Ectodermal cell (in vitro differentiated cells): ENCODE results near the gene FNDC1.
A peak's percentile ranks its signal among the peaks of the same experiment; 100 is the strongest.

ENCODE experiments used
- H3K27ac ChIP-seq: 2 replicates; pipeline ENCODE4 v1.7.0; 2013; ENCODE audit warnings: mild to moderate bottlenecking, low read depth, low read length; ENCODE audit not compliant: insufficient read depth, poor library complexity, severe bottlenecking
- H3K27me3 ChIP-seq: 2 replicates; pipeline ENCODE4 v1.7.0; 2013; ENCODE audit warnings: mild to moderate bottlenecking, low read length; ENCODE audit not compliant: insufficient read depth, control insufficient read depth, poor library complexity, severe bottlenecking
- H3K36me3 ChIP-seq: one replicate; pipeline ENCODE4 v1.7.0; 2013; ENCODE audit warnings: low read length; ENCODE audit not compliant: control insufficient read depth, insufficient read depth
- H3K4me1 ChIP-seq: one replicate; pipeline ENCODE4 v1.7.0; 2013; ENCODE audit warnings: low read length; ENCODE audit not compliant: control insufficient read depth, insufficient read depth
- H3K4me3 ChIP-seq: 2 replicates; pipeline ENCODE4 v1.7.0; 2013; ENCODE audit warnings: low read depth, low read length, control low read depth; ENCODE audit not compliant: insufficient read depth
- H3K9me3 ChIP-seq: 2 replicates; pipeline ENCODE4 v1.7.0; 2013; ENCODE audit warnings: mild to moderate bottlenecking, low read length, moderate library complexity; ENCODE audit not compliant: control insufficient read depth
- WGBS, 2 experiments: methylation state at CpG; one replicate each; pipeline ENCODE4 v1.1.7; 2013; ENCODE audit warnings: missing lambda C conversion rate in 2 of 2; 5-methylcytosine and 5-hydroxymethylcytosine counted together

Gene FNDC1

DNA sequence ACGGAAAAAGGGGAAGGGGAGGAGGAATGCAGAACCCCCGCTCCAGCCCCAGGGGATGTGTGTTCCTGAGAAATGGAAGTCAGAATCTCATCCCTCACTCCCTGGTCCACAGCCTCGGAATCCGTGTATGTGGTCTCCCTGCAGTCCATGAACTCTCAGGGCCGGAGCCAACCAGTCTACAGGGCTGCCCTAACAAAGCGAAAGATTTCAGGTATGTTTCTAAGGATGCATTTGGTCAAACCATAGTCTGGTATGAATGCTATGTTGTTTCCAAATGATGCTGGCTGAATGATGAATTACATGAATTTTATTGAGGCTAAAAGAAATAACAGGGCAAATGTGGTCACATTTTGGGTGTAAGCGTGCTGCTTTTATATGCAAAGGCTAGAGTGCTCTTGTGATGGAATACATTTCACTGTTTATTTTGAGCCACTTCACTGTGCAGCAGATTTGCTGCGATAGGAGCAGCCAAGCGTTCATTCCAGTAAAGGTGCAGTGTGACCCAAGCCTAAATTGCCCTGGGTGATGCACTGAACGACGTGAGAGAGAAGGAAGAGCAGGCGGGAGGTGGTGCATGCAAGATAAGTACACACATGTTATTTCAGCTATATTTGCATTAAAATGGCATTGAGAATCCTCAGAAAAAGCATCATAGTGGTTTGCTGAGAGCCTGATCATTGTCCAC lies 52.4 kb downstream of the FNDC1 start:
- Histone ChIP-seq H3K27ac (no peak overlapping the region), H3K9me3 (no peaks in the 10 kb centered on the region), H3K27me3 (no peaks in the 10 kb centered on the region), H3K36me3 (no peaks in the 10 kb centered on the region), H3K4me1 (no peaks in the 10 kb centered on the region), H3K4me3 (no peak overlapping the region)
- WGBS, 2 experiments: 85 to 90% methylated on average over 12 of the region's 12 CpGs

DNA sequence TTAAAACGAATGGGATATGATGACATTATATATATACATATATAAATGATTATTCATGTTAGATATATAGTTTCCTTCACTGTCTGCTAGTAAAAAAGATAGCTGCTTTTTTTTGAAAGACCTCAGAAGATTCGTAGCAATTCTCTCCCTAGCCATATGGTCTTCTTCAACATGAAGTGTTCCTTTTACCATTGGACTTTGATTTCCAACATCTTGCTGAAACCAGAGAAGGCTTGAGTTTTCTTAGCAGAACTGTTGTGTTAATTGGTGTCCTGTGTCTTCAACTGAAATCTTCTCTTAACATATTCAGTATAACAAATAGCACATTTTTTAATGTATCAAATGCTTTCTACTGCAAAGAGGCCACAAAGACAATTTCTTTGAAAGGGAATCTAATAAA lies 55.3 kb downstream of the FNDC1 start:
- Histone ChIP-seq H3K4me1 (no peaks in the 10 kb centered on the region), H3K36me3 (no peaks in the 10 kb centered on the region), H3K27me3 (no peaks in the 10 kb centered on the region), H3K9me3 (no peaks in the 10 kb centered on the region), H3K27ac (no peak overlapping the region), H3K4me3 (no peak overlapping the region)
- WGBS, 2 experiments: 90 to 100% methylated on average over 1 of the region's 2 CpGs

DNA sequence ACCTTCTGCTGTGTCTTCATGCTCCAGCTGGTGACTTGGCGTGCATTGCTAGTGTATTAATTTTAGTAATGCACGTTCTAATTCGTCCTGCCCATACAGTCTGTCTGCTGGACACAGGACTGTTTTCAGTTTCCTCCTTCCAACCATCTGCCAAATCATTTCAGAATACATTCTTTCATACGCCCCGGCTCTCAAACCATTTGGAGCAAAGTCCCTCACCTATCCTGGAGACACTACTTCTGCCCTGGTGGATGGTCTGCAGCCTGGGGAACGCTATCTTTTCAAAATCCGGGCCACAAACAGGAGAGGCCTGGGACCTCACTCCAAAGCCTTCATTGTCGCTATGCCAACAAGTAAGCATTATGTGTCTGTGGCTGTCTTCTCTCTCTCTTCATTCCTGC lies 60.5 kb downstream of the FNDC1 start:
- H3K27ac ChIP-seq: no peak overlapping the region
- no peaks in the 10 kb centered on the region for H3K4me1 ChIP-seq
- 88 to 89% methylated on average over 8 of the region's 8 CpGs for WGBS, 2 experiments
- no peaks in the 10 kb centered on the region for H3K9me3 ChIP-seq
- peaks cover 36% of the 10 kb centered on the region for H3K27me3 ChIP-seq
- no peak overlapping the region for H3K4me3 ChIP-seq
- H3K36me3 ChIP-seq: no peaks in the 10 kb centered on the region

DNA sequence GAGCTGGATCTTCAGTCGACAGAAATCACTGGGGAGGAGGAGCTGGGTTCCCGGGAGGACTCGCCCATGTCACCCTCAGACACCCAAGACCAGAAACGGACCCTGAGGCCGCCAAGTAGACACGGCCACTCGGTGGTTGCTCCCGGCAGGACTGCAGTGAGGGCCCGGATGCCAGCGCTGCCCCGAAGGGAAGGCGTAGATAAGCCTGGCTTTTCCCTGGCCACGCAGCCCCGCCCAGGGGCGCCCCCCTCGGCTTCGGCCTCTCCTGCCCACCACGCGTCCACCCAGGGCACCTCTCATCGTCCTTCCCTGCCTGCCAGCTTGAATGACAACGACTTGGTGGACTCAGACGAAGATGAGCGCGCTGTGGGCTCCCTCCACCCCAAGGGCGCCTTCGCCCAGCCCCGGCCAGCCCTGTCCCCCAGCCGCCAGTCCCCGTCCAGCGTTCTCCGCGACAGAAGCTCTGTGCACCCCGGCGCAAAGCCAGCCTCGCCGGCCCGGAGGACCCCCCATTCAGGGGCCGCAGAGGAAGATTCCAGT lies 63.0 kb downstream of the FNDC1 start:
- Histone ChIP-seq H3K4me1 (no peaks in the 10 kb centered on the region), H3K9me3 (no peaks in the 10 kb centered on the region), H3K27me3 (peaks cover 53% of the 10 kb centered on the region), H3K27ac (no peak overlapping the region), H3K36me3 (no peaks in the 10 kb centered on the region), H3K4me3 (no peak overlapping the region)
- WGBS, 2 experiments: 90 to 92% methylated on average over 38 of the region's 38 CpGs

DNA sequence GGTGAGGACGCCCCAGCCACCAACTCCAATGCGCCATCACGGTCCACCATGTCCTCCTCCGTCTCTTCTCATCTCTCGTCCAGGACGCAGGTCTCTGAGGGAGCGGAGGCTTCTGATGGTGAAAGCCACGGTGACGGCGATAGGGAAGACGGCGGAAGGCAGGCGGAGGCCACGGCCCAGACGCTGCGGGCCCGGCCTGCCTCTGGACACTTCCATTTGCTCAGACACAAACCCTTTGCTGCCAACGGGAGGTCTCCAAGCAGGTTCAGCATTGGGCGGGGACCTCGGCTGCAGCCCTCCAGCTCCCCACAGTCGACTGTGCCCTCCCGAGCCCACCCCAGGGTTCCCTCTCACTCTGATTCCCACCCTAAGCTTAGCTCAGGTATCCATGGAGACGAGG lies 63.6 kb downstream of the FNDC1 start:
- Histone ChIP-seq H3K9me3 (no peaks in the 10 kb centered on the region), H3K36me3 (no peaks in the 10 kb centered on the region), H3K4me3 (no peak overlapping the region), H3K4me1 (no peaks in the 10 kb centered on the region), H3K27me3 (peaks cover 53% of the 10 kb centered on the region), H3K27ac (no peak overlapping the region)
- WGBS, 2 experiments: 93 to 95% methylated on average over 23 of the region's 23 CpGs

DNA sequence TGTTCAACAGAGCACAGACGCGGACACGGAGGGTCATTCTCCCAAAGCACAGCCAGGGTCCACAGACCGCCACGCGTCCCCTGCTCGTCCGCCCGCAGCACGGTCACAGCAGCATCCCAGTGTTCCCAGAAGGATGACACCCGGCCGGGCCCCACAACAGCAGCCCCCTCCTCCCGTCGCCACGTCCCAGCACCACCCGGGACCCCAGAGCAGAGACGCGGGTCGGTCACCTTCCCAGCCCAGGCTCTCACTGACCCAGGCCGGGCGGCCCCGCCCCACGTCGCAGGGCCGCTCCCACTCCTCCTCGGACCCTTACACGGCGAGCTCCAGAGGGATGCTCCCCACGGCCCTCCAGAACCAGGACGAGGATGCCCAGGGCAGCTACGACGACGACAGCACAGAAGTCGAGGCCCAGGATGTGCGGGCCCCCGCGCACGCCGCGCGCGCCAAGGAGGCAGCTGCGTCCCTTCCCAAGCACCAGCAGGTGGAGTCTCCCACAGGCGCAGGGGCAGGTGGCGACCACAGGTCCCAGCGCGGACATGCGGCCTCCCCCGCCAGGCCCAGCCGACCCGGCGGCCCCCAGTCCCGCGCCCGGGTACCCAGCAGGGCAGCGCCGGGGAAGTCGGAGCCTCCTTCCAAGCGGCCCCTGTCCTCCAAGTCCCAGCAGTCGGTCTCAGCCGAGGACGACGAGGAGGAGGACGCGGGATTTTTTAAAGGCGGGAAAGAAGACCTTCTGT lies 64.3 kb downstream of the FNDC1 start:
- Histone ChIP-seq H3K36me3 (no peaks in the 10 kb centered on the region), H3K27me3 (peaks cover 53% of the 10 kb centered on the region), H3K27ac (no peak overlapping the region), H3K9me3 (no peaks in the 10 kb centered on the region), H3K4me1 (no peaks in the 10 kb centered on the region), H3K4me3 (peak overlapping the region; percentile 30)
- 18 to 19% methylated on average over 66 of the region's 66 CpGs for WGBS, 2 experiments

DNA sequence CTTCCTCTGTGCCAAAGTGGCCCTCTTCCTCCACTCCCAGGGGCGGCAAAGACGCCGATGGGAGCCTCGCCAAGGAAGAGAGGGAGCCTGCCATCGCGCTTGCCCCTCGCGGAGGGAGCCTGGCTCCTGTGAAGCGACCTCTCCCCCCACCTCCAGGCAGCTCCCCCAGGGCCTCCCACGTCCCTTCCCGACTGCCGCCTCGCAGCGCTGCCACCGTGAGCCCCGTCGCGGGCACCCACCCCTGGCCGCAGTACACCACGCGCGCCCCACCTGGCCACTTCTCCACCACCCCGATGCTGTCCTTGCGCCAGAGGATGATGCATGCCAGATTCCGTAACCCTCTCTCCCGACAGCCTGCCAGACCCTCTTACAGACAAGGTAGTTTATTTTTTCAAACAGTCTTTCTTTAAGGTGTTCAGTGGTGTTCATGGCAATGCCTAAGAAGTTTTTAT lies 64.9 kb downstream of the FNDC1 start:
- WGBS, 2 experiments: 23 to 26% methylated on average over 25 to 26 of the region's 26 CpGs
- peaks cover 53% of the 10 kb centered on the region for H3K27me3 ChIP-seq

DNA sequence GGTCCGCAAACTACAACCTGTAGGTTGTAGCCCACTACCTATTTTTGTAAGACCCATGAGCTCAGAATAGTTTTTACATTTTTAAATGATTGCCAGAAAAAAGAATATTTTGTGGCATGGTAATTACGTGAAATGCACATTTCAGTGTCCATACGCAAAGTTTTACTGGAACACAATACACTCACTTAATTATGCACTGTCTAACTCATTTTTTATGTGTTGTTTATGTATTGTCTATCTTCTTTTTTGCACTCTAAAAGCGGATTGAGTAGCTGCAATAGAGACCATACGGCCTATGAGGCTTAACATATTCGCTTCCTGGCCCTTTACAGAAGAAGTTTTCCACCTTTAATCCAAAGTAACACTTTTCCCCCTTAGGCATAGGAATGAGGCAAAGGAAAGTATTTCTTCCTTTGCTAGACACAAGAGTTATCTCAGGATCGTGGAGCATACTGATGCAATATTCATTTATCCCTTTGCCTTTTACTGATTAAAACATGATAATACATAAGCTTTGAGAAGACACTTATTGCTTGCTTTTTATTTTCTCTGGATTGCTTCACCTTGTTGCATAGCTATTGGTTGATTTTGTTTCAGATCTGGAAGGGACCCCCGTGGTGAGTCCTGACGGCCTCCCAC lies 69.8 kb downstream of the FNDC1 start:
- WGBS, 2 experiments: 82 to 91% methylated on average over 7 to 8 of the region's 9 CpGs
- H3K4me1 ChIP-seq: no peaks in the 10 kb centered on the region
- peaks cover 23% of the 10 kb centered on the region for H3K27me3 ChIP-seq
- no peak overlapping the region for H3K27ac ChIP-seq
- H3K9me3 ChIP-seq: no peaks in the 10 kb centered on the region
- no peaks in the 10 kb centered on the region for H3K36me3 ChIP-seq
- H3K4me3 ChIP-seq: no peak overlapping the region

More for the DNA sequence above, 64.9 kb downstream of the FNDC1 start:
- Histone ChIP-seq H3K27ac (no peak overlapping the region), H3K36me3 (no peaks in the 10 kb centered on the region), H3K4me3 (peak overlapping the region; percentile 30), H3K4me1 (no peaks in the 10 kb centered on the region), H3K9me3 (no peaks in the 10 kb centered on the region)

DNA sequence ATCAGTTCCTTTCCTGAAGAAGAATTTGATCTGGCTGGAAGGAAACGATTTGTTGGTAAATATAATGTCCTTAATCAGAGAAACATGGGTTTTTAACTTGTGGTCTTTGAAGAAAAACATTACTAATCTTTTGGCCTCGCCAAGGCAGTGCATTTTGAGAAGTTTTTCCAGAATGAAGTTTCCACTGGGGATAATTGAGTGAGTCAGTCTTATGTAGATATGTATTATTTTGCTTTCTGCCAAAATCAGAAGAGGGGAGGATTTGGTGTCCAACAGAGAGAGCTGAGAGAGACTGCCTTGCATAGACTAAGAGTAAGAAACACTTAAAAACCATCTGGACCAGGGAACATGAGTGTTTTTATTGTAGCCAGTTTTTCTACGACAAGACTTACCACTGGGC lies 79.9 kb downstream of the FNDC1 start:
- H3K36me3 ChIP-seq: no peaks in the 10 kb centered on the region
- H3K27me3 ChIP-seq: no peaks in the 10 kb centered on the region
- no peak overlapping the region for H3K4me3 ChIP-seq
- H3K4me1 ChIP-seq: no peaks in the 10 kb centered on the region
- H3K9me3 ChIP-seq: no peaks in the 10 kb centered on the region
- WGBS, 2 experiments: 90% methylated on average over 3 of the region's 3 CpGs
- H3K27ac ChIP-seq: no peak overlapping the region

DNA sequence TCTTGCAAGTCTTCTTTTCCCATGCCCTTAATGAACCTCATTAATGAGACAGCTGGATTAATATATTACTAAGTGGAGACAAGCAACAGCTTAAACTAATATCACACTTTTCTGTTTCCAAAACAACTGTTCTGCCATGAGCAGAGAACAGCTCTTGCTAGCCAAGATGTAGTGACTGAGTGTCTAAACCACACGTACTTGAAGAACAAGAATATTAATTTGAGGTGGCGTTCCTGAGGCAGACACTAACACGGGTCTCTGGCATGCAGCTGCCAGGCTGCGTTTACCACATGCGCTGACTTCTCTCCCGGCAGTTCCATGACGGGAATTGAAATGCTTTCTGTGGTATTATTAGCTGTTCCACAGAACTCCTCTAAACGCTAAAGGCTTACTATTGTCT lies 80.6 kb downstream of the FNDC1 start:
- 68 to 73% methylated on average over 8 of the region's 8 CpGs for WGBS, 2 experiments
- Histone ChIP-seq H3K27ac (no peak overlapping the region), H3K27me3 (no peaks in the 10 kb centered on the region)

More for the DNA sequence above, 80.6 kb downstream of the FNDC1 start:
- Histone ChIP-seq H3K36me3 (no peaks in the 10 kb centered on the region), H3K4me1 (no peaks in the 10 kb centered on the region), H3K9me3 (no peaks in the 10 kb centered on the region), H3K4me3 (no peak overlapping the region)
